Chondrocyte (in vitro differentiated cells): ENCODE data around the gene RABGAP1L. TPM values are rescaled to one million over a fixed set of nuclear protein-coding genes. Genes with fewer than 3 reads are reported as not detected.

Experiments
- DNase-seq: peaks from one replicate; pipeline ENCODE4 v3.0.0; 2021; ENCODE audit warnings: mixed read lengths, low spot score
- H3K27ac Mint-ChIP-seq: one replicate; pipeline ENCODE4 v1.8.0; 2021; ENCODE audit warnings: mild to moderate bottlenecking, moderate library complexity, mixed read lengths; ENCODE audit not compliant: unreplicated experiment
- H3K27me3 Mint-ChIP-seq: 2 replicates; pipeline ENCODE4 v1.8.0; 2021; ENCODE audit warnings: low read depth, mixed read lengths
- H3K36me3 Mint-ChIP-seq: 2 replicates; pipeline ENCODE4 v1.8.0; 2021; ENCODE audit warnings: low read depth, mixed read lengths
- H3K4me1 Mint-ChIP-seq: 2 replicates; pipeline ENCODE4 v1.8.0; 2021; ENCODE audit warnings: low read depth, mild to moderate bottlenecking, mixed read lengths
- H3K4me3 Mint-ChIP-seq: one replicate; pipeline ENCODE4 v1.8.0; 2021; ENCODE audit warnings: mild to moderate bottlenecking, moderate library complexity, mixed read lengths; ENCODE audit not compliant: unreplicated experiment
- H3K9me3 Mint-ChIP-seq: 2 replicates; pipeline ENCODE4 v1.8.0; 2021; ENCODE audit warnings: low read depth, mixed read lengths
- CTCF ChIP-seq: fragments of 200-600 bp; sonication (generic); IDR thresholded peaks from 2 replicates; pipeline ENCODE4 v1.5.0; 2021; ENCODE audit warnings: antibody characterized with exemption, mild to moderate bottlenecking, moderate library complexity
- total RNA-seq: library from RNA; stranded (reverse); gene quantifications from 3 replicates; pipeline ENCODE4 v1.2.1, GENCODE V29; 2021

The RABGAP1L gene
- total RNA-seq, 1 donor from 2014 or later = 27.1 TPM

GRCh38 chr1:174660476-174660875, 501.2 kb downstream of the RABGAP1L start:
- H3K36me3 Mint-ChIP-seq = no peaks in the 10 kb centered on the region

DNA sequence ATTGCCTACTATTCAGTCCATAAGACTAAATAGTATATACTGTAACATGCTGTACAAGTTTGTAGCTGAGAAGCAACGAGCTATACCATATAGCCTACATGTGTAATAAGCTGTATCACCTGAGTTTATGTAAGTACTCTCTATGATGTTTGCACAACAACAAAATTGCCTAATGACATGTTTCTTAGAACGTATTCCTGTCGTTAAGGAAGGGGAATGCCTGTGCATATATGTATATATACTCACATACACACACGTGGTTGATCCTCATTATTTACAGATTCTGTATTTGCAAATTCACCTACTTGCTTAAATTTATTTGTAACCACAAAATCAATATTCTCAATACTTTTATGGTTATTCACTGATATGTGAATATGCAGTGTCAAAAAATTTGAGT, 504.0 kb downstream of the RABGAP1L start:
- H3K4me1 Mint-ChIP-seq = peaks cover 10% of the 10 kb centered on the region
- H3K4me3 Mint-ChIP-seq = no peak overlapping the region

More at GRCh38 chr1:174660476-174660875, 501.2 kb downstream of the RABGAP1L start:
- H3K9me3 Mint-ChIP-seq = peaks cover 6% of the 10 kb centered on the region
- no peak overlapping the region for H3K27ac Mint-ChIP-seq
- DNase-seq = no peak
- peaks cover 10% of the 10 kb centered on the region for H3K4me1 Mint-ChIP-seq
- H3K4me3 Mint-ChIP-seq = no peak overlapping the region
- TF ChIP-seq CTCF = no peak
- H3K27me3 Mint-ChIP-seq = no peaks in the 10 kb centered on the region

DNA sequence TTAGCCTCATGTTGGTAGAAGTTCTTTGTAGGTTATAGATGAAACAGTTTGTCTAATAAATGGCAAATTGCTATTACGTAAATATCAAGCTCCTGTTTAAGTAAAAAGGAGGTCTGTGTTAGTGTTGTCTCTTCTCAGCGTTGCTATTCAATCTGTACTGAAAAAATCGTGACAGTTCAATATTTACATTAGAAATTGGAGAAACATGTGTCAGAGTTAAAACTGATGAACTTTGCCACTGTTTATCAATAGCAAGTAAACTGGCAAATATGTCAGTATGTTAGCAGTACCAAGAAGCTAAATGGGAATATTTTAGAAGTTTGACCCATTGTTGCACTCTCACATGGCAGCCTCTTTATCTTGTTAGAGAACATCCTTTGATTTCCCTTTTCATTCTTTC, 506.9 kb downstream of the RABGAP1L start:
- Mint-ChIP-seq H3K4me1 (no peaks in the 10 kb centered on the region), H3K27ac (no peak overlapping the region), H3K4me3 (no peak overlapping the region), H3K36me3 (peaks cover 4% of the 10 kb centered on the region), H3K27me3 (no peaks in the 10 kb centered on the region), H3K9me3 (peaks cover 23% of the 10 kb centered on the region)
- no peak for DNase-seq
- TF ChIP-seq CTCF = no peak

More for the DNA sequence above, 504.0 kb downstream of the RABGAP1L start:
- no peak for DNase-seq
- Mint-ChIP-seq H3K9me3 (peaks cover 4% of the 10 kb centered on the region), H3K27me3 (no peaks in the 10 kb centered on the region), H3K27ac (no peak overlapping the region), H3K36me3 (no peaks in the 10 kb centered on the region)
- TF ChIP-seq CTCF = no peak

DNA sequence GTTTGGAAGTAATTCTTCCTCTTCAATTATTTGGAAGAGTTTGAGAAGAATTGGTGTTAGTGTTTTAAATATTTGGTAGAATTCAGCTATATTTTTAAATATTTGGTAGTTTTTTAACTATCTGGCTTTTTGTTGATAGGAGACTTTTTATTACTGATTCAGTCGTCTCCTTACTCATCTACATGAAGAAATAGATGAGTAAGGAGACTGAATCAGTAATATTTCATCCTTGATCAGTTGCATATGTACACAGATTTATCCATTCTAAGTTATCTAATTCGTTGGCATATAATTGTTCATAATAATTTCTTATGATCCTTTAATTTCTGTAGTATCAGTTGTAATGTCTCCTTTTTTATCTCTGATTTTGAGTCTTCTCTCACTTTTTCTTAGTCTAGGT, 512.5 kb downstream of the RABGAP1L start:
- Mint-ChIP-seq H3K4me1 (no peaks in the 10 kb centered on the region), H3K27me3 (no peaks in the 10 kb centered on the region), H3K27ac (no peak overlapping the region), H3K4me3 (no peak overlapping the region), H3K9me3 (peaks cover 31% of the 10 kb centered on the region), H3K36me3 (peaks cover 4% of the 10 kb centered on the region)
- TF ChIP-seq CTCF = no peak
- DNase-seq = no peak

DNA sequence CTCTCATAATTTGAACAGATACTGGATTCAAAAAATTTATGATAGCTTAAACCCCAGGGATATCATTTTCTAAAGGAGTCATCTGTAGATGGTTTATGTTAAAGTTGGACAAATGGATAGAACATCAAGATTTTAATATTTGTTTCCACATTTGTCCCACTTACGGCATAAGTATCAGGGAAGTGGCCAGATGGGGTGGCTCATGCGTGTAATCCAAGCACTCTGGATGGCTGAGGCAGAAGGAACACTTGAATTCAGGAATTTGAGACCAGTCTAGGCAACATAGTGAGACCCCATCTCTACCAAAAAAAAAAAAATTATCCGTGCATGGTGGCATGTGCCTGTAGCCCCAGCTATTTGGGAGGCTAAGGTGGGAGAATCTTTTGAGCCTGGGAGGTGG, 517.5 kb downstream of the RABGAP1L start:
- Mint-ChIP-seq H3K4me3 (no peak overlapping the region), H3K4me1 (no peaks in the 10 kb centered on the region), H3K9me3 (peaks cover 3% of the 10 kb centered on the region), H3K27ac (no peak overlapping the region), H3K27me3 (no peaks in the 10 kb centered on the region), H3K36me3 (no peaks in the 10 kb centered on the region)
- no peak for DNase-seq
- no peak for TF ChIP-seq CTCF
